Right renal cortex interstitium (tissue), 3 donors: ENCODE data around the gene ARHGEF40. TPM values are rescaled to one million over a fixed set of nuclear protein-coding genes. Genes with fewer than 3 reads are reported as not detected.

ENCODE experiments used
- DNase-seq, 3 donors: peaks; one replicate each; pipeline ENCODE4 v3.0.0-alpha.2; 2013; ENCODE audit warnings: low read depth in 3 of 3, low spot score in 2 of 3
- polyA plus RNA-seq, 3 donors: library from polyadenylated mRNA; unstranded; fragments of 120-200 nt; gene quantifications; one replicate each; pipeline ENCODE4 v1.2.1, GENCODE V29; 2013; ENCODE audit not compliant: insufficient read length in 3 of 3

ARHGEF40 gene
- polyA plus RNA-seq, 3 donors: 69.3 to 71.9 (median 70.0) TPM

DNA sequence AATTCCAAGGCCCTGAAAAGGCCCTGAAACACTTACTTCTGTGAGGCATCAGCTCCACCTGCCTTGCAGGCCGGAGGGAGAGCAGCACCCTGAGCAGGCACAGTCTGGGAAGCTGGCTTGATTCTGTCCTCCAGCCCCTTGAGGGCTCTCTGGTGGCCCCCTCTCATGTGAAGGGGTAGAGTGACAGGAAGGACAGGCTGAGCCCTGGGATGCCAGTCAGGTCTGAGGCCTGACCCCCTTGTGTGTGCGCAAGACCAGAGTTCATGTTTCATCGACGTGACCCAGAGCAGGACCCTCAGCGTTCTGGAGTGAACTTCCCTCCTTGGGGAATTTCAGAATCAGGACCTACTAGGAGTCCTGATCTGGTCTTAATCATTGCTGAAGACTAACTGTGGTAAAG is 11.2 kb upstream of the ARHGEF40 start:
- no peak for DNase-seq

DNA sequence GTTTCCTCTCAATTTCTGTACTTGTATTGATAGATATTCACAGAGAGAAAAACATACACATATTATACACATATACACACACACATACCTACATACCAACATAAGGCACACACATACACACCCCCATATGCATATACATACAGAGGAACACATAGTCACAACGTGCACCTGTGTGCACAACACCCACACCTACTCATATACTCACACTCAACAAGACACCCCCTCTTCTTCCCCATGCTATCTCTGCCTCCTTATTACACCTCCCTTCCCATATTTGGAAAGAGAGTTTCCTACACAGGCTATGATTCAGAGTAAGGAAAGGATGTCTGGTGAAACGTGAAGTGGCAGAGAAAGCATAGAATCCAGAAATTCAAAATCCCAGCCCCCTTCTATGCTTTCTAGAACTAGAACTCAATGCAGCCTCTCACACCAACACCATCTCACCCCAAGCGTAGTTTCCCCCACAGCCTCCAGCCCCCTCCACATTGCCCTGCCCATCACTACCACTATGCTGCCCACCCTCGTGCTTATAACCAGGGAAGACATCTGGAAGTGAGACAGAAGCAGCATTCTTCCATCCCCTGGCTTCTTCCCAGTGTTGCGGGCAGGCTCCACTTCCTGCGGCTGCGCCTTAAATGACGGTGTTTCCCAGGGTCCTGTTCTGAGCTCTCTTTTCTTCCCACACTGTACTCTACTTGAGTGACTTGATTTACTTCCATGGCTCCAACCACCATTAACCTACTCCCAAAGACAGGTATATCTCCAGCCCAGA is 10.1 kb upstream of the ARHGEF40 start:
- DNase-seq: no peak

DNA sequence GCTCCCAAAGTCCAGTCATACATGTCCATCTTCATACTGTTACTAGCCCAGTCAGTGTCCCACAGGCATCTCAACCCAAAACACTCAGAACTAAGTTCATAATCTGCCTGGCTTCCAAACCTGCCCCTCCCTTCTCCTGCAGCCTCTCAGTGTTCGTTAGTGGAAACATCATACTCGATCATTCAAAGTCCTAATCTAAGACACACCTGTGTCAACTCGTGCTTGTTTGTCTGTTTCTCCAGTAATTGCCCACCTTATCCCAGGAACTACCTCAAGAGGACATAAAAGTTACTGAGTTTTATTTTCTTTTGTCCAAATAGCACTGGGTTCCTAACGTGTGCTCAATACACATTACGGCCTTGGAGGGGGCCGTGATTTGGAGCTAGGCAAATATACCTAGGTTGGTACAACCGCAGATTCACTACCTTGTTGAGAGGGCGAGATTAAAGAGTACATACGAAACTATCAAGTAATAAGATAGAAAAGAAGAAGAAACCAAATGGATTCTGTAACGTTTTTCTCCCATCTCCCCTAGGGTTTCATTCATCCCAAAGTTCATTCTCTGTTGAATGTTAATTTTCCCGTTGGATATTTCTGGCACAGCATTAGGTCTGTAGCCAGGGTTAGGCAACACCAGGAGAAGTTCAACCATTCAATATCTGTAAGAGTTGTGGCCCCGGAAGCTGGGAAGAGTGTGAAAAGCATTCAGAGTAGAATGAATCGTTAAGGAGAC is 9.3 kb upstream of the ARHGEF40 start:
- DNase-seq: no peak

DNA sequence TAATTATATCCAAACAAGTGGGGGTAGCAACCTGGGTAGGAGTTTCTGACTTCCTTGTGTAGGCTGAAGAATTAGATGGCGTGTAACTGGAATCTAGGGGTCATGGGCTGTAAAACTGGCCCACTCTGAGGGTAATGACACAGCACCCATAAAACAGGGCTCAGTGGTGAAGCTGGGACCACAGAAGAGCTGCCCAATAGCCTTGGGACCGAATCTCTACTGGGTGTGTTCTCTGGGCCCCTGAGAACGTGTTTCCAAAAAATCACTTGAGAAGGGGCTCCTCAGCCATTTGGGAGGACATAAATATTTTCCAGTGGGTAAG is 8.8 kb upstream of the ARHGEF40 start:
- no peak for DNase-seq

DNA sequence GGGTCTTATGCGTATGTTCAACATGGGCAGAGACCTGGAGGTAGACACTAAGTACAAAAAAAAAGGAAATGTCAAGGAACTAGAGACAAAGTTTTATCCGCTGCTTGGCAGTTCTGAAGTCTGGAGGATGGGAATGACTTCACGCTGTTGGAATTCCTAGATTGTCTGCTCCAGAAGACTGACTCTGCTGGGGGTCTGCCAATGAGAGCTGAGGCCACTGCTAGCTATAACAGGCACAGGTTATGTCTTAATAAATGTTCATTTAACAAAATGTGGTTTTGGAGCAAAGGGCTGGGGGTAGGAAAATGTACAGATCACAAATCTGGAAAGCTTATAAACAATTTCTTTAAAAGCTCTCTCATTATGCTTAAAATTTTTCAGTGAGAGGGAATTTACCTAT is 6.6 kb upstream of the ARHGEF40 start:
- DNase-seq: no peak

DNA sequence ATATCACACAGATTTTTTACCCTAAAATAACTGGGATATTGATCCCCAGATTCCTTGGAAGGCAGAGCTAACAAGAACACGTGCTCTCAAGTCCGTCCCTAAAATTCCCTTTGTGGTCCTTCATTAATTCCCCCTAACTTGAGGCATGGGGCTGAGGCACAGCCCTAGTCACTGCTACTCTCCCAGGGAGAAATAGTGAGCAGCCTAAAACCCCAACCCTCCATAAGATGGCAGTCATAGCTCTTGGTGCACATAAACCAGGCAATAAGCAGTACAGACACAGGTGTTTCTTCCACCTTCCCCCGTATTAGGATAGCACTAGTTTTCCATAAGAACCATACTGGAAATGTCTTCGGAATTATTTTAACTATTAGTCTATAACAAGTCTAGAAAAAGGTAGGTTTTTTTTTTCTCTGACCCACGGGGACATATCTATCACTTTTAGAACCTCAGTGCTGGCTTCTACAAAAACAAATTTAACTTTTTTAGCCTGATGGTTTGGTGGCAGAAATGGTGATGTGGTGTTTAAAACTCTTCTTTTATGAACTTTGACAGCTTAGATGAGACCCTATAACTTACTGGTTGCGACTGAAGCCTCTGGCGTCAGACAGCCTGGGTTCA is 3.1 kb upstream of the ARHGEF40 start:
- DNase-seq: no peak

DNA sequence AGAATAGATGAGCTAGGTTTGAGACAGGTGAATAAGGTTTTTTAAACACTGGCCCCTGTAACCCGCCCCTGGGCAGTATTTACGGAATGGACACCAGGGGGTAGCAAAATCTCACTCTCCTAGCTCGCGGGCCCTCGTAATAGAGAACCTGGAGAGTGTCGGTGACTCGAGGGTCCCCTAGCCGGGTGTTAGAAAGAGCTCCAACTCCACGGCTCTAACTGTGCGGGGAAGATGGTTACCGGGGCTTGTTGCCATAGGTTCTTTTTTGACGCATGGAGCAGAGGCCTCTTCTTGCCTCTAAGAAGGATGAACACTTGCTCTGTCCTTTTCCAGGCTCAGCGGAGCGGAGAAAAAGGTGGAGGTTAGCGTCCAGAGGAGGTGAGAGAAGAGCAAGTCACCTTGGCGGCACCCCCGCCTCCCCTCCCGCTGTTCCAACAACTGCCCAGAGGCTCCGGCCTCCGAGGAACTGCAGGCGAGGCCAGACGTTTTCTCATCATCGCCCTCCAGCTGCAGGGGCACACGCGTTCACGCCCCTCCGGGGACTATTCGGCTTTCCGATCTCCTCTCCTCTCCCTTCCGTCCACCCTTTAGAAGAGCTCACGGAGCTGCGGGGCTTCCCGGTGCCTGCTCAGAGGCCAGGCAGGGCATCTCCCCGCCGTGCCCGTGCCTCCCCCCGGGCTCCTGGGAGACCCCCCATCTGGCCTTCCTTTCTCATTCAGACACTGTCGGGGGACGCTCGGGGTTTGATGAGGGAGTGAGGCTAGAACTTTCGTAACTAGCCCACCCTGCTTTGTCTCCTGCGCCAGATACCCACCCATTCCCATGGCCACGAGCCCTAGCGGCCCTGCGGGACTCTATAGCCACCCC is 1.4 kb upstream of the ARHGEF40 start:
- peak in 1 of 3 donors; percentile 57 for DNase-seq

DNA sequence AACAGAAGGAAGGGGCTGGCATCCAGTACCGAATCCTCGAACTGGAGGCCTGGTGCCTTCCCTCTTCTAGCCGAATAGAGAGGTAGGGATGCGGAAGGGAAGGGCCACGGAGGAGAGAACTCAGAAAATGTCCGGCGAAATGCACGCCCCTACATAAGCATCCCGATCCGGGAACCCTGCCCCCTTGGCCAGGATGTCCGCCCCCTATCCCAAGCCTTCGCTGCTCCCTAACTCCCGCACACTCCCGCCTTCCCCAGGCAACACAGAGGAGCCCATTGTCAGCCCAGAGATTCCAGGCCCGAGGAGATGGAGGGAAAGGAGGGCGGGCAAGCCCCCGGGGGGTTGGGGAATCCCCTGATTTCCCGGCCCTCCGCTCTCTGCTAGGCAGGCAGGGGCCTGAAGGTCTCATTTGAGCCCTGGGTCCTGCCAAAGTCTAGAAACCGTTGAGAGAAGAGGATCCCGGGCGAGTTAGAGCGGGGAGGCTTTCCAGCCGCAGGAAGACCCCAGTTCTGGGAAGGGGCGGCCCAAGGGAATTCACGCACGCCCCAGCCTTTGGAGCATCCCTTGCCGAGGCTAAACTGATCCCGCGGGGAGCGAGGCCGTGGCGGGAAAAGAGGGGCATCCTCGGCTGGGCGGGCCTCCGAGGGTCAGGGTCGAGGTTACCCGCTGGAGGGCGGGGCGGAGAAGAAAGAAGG is 569 bp upstream of the ARHGEF40 start:
- peak in 2 of 3 donors; percentile 33 to 39 for DNase-seq

DNA sequence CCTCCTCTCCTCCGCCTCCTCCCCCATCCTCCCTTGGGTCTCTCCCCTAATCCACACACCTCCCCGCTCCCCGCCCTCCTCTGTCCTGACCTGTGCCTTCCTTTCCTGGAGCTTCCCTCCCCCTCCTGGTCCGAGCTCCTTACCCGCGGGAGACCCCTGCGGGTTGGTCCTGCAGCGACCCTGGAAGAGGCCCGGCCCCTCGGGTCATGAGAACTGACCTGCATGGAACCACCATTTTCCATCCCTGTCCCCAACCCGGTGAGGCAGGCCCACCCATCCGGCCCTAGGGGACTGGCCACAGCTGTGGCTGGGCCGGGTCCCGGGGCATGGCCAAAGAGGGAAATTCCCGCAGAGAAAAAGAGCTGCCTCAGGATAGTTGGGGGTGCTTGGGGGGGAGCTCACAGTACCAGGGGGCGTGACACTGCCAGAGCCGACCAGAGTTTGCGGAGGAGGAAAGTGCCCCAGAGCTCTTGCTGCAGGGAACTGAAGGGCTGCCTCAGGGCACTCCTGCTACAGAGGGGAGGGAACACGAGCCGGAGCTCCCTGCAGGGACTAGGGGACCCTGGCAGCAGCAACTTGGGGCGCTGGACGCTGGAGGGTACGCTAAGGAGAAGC is 613 bp downstream of the ARHGEF40 start:
- peak in 2 of 3 donors; percentile 58 to 70 for DNase-seq

DNA sequence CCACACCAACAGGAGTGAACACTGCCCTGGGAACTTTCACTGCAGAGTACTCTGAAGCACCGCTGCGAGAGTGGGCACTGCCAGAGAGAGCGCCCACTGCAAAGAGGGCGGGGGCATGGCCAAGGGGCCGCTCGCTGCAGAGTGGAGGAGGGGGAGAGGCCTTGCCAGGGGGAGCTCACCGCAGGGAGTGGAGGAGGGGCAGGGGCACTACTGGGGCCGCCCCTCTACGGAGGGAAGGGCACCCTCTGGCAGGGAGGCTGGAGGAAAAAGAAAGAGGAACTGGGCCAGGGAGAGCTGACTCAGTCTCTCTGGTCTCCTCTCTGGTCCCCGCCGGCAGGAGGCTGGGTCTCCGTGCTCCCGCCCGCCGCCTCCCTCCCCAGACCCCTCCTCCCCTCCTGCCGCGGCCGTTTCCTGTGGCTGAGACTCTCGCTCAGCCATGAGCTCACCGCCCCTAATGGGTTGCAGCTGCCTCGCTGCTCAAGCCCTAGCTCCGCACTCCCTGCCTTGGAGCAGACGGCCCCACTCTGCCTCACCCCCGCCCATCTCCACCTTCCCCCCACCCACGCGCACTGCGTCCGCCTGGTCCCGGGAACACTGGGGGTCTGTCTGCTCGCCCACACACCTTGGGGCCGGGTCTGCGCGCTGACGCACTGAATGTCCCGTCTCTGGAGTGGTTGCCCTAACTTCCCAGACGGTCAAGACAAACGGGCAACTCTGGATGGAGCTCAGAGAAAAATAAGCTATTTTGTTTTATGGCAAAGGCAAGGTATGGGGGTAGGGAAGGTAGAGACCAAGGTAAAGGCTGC is 1.3 kb downstream of the ARHGEF40 start:
- peak in 2 of 3 donors; percentile 83 to 85 for DNase-seq

DNA sequence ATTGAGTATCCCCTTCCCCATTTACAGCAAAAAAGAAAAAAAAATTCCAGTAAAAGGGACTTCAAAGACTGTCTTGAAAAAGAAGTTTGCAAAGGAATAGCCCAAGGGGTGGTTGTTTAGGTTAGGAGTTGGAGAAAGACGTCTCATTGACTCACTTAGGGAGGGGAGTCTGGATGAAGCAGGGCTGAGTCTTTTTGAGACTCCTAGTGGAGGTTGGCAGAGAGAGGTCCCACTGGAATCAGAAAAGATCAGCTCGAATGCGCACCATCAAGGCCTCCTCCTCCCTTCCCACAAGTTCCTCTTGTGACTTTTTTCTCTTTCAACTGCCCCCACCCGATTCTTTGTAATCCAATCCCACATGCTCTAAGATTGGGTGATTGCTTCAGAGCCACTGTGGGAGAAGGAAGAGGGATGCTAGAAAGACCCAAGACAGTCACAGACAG is 1.9 kb downstream of the ARHGEF40 start:
- no peak for DNase-seq

DNA sequence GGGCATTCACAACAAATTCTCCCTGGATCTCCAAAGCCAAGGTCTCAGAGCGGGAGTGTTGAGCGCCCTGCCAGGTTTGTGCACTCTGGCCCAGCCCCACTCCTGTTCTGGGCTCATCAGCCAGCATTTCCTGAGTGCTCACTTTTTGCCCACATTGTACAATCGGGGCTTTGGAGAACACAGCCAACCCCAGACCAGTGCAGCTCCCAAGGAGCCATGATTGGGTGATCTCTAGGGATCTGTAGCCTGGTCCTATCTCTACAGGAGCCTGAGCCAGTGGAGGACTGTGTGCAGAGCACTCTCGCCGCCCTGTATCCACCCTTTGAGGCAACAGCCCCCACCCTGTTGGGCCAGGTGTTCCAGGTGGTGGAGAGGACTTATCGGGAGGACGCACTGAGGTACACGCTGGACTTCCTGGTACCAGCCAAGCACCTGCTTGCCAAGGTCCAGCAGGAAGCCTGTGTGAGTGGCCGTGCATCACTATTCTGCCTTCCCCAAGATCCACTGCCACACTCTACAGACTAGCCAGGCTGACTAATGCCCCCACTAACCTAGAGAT is 2.8 kb downstream of the ARHGEF40 start:
- DNase-seq: no peak

DNA sequence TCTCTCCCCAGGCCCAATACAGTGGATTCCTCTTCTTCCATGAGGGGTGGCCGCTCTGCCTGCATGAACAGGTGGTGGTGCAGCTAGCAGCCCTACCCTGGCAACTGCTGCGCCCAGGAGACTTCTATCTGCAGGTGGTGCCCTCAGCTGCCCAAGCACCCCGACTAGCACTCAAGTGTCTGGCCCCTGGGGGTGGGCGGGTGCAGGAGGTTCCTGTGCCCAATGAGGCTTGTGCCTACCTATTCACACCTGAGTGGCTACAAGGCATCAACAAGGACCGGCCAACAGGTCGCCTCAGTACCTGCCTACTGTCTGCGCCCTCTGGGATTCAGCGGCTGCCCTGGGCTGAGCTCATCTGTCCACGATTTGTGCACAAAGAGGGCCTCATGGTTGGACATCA is 3.8 kb downstream of the ARHGEF40 start:
- DNase-seq: no peak

DNA sequence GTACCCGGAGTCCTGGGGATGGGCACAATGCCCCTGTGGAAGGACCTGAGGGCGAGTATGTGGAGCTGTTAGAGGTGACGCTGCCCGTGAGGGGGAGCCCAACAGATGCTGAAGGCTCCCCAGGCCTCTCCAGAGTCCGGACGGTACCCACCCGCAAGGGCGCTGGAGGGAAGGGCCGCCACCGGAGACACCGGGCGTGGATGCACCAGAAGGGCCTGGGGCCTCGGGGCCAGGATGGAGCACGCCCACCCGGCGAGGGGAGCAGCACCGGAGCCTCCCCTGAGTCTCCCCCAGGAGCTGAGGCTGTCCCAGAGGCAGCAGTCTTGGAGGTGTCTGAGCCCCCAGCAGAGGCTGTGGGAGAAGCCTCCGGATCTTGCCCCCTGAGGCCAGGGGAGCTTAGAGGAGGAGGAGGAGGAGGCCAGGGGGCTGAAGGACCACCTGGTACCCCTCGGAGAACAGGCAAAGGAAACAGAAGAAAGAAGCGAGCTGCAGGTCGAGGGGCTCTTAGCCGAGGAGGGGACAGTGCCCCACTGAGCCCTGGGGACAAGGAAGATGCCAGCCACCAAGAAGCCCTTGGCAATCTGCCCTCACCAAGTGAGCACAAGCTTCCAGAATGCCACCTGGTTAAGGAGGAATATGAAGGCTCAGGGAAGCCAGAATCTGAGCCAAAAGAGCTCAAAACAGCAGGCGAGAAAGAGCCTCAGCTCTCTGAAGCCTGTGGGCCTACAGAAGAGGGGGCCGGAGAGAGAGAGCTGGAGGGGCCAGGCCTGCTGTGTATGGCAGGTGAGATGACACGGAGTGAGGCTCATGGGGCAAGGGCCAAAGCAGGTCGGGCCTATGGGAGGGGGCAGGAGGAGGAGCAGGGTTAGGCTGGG is 4.5 kb downstream of the ARHGEF40 start:
- DNase-seq: no peak

DNA sequence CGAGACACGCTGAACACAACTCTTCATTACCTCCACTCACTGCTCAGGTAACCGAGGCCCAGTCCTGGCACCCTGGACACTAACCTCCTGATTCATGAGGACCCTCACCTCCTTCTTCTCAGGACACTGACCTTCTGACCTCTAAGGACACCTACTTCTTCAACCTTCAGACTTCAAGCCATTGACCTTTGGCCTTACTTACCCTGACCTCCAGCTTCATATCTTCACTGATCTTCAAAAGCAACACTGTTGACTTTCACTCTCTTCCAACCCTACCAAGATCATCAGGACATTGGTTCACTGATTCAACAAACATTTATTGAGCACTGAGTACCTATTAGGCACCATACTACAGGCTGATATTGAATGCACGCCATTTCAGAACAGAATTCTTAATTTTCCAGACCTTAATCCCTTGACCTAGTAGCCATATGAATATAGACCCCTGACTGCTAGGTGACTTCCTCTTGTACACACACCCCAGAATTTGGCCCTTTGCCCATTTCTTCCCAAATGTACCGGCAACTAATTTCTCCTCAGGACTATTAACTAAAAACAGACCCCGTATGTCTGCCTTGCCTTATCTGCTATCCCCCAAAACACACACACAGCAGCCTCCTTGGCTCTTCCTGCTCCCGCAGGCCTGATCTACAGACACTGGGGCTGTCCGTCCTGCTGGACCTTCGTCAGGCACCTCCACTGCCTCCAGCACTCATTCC is 5.8 kb downstream of the ARHGEF40 start:
- no peak for DNase-seq

DNA sequence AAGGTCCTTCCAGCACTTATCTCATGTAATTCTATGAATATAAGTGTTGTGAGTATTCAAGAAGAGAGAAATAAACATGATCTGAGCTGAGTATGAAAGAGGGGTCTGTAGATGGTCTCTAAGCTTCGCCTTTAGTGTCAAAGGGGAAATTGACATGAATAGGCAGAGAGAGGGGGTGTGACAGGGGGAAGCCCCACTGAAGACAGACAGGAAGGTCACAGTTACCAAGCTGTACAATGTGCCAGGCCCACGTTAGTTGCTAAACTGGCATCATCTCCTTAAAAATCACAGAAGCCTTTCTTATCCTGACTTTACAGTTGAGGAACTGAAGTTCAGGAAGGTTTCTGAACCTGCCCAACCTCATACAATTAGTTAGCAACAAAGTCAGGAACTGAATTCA is 7.6 kb downstream of the ARHGEF40 start:
- DNase-seq: no peak

DNA sequence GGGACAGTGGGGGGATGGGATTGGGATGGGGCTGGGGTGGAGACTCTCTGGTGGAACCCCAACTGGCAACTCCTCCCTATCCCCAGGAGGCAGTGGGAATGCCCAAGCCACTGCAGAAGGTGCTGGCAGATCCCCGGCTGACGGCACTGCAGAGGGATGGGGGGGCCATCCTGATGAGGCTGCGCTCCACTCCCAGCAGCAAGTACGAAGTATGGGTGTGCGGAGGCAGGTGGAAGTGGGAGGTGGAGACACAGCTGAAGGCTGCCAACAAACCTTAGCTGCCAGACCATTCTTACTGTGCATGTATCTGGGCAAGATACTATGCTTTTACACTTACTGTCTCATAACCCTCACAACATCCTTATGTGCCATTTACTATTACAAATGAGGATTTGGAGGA is 8.2 kb downstream of the ARHGEF40 start:
- no peak for DNase-seq
